Activated CD8-positive, alpha-beta T cell treated with anti-CD3 and anti-CD28 coated beads for 36 hours (primary cell): ENCODE measurements around the gene HERC5. TPM values are rescaled to one million over a fixed set of nuclear protein-coding genes. Genes with fewer than 3 reads are reported as not detected.
A peak's percentile ranks its signal among the peaks of the same experiment; 100 is the strongest.

Source experiments
- ATAC-seq: fragments of 200-7000 bp; cut with Tn5 transposase; one replicate; pipeline ENCODE4 v1.10.0; 2021; ENCODE audit warnings: mild to moderate bottlenecking, moderate library complexity
- CTCF ChIA-PET: fragments of 350-600 bp; sonication (Branson Sonifier 250); formaldehyde crosslinking; loops from one replicate; lab custom pipeline; 2021; ENCODE audit warnings: antibody characterized with exemption; lab: Charles Lee
- POLR2A ChIA-PET: fragments of 350-600 bp; sonication (Branson Sonifier 250); formaldehyde crosslinking; loops from one replicate; lab custom pipeline; 2021; ENCODE audit warnings: antibody characterized with exemption; lab: Charles Lee
- DNase-seq: peaks from one replicate; pipeline ENCODE4 v3.0.0-alpha.2; 2020
- H3K27ac Mint-ChIP-seq: one replicate; pipeline ENCODE4 v1.8.0; 2021; ENCODE audit warnings: mild to moderate bottlenecking, mixed read lengths
- H3K27me3 Mint-ChIP-seq: one replicate; pipeline ENCODE4 v1.8.0; 2021; ENCODE audit warnings: mixed read lengths
- H3K36me3 Mint-ChIP-seq: one replicate; pipeline ENCODE4 v1.8.0; 2021; ENCODE audit warnings: low read depth, mixed read lengths
- H3K4me1 Mint-ChIP-seq: one replicate; pipeline ENCODE4 v1.8.0; 2021; ENCODE audit warnings: low read depth, mixed read lengths
- H3K4me3 Mint-ChIP-seq: one replicate; pipeline ENCODE4 v1.8.0; 2021; ENCODE audit warnings: mild to moderate bottlenecking, moderate library complexity, mixed read lengths
- H3K9me3 Mint-ChIP-seq: one replicate; pipeline ENCODE4 v1.8.0; 2021; ENCODE audit warnings: mixed read lengths
- CTCF ChIP-seq: fragments of 200-600 bp; IDR thresholded peaks from one replicate; pipeline ENCODE4 v1.8.0; 2022; ENCODE audit warnings: antibody characterized with exemption, mild to moderate bottlenecking
- intact Hi-C: fragments of 100-400 bp; cut with micrococcal nuclease; formaldehyde crosslinking; loops from one replicate; pipeline ENCODE4 v1.10.0; 2022
- total RNA-seq, 2 experiments: library from RNA; stranded (reverse); gene quantifications; one replicate each; pipeline ENCODE4 v1.2.3, GENCODE V29; 2021

HERC5 gene
- total RNA-seq, 2 experiments from 2014 or later, result 10.2 to 10.5 TPM

DNA sequence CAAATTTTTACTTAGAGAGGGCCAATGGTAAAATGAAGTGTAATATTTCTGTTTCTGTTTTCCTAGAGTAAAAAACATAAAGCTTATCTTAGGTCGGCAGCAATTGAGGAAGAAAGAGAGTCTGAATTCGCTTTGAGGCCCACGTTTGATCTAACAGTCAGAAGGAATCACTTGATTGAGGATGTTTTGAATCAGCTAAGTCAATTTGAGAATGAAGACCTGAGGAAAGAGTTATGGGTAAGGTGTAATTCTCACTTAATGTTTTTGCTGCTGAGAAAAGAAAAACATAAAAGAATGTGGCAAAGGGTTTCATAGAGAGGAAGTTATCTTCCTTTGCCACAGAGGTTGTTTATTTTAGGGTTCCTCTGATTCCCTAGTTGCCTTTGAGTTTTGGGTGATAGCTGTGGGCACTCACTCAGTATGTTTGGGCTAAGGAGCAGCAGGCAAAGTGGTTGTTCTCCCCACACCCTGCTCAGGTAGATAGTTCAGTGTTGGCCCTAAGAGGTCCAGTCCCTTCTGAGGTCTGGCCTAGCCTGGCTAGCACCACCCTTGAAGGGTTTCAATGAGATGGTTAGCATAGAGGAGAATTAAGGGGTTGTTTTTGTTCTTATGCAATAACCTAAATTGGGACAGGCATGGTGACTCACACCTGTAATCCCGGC is 32.3 kb downstream of the HERC5 start:
- H3K9me3 Mint-ChIP-seq, result no peaks in the 10 kb centered on the region
- POLR2A ChIA-PET, result no interaction called here

GRCh38 chr4:88497859-88498409 is 41.0 kb downstream of the HERC5 start:
- ATAC-seq (no peak), DNase-seq (no peak)
- H3K27ac Mint-ChIP-seq, result no peak overlapping the region
- POLR2A ChIA-PET, result no interaction called here
- CTCF ChIA-PET, result no interaction called here
- TF ChIP-seq CTCF, result no peak
- no peaks in the 10 kb centered on the region for H3K27me3 Mint-ChIP-seq
- H3K9me3 Mint-ChIP-seq, result no peaks in the 10 kb centered on the region
- H3K36me3 Mint-ChIP-seq, result peaks cover 2% of the 10 kb centered on the region
- no peaks in the 10 kb centered on the region for H3K4me1 Mint-ChIP-seq
- intact Hi-C loops, result no loop called here
- H3K4me3 Mint-ChIP-seq, result no peak overlapping the region

More for the DNA sequence above, 32.3 kb downstream of the HERC5 start:
- Mint-ChIP-seq H3K4me3 (no peak overlapping the region), H3K4me1 (peaks cover 12% of the 10 kb centered on the region), H3K36me3 (peaks cover 2% of the 10 kb centered on the region), H3K27ac (peak overlapping the region; percentile 56), H3K27me3 (no peaks in the 10 kb centered on the region)
- intact Hi-C loops, result no loop called here
- CTCF ChIA-PET, result interaction anchor here (1.0 to 1.6 kb wide), 3 partner anchors 10 to 33 kb away, joined by 3 to 6 read pairs (median 3); partner anchors contain the start of gene HERC5
- DNase-seq (no peak), ATAC-seq (peak; percentile 51)
- TF ChIP-seq CTCF, result no peak

GRCh38 chr4:88503344-88503743 is 46.4 kb downstream of the HERC5 start:
- Mint-ChIP-seq H3K4me1 (peaks cover 4% of the 10 kb centered on the region), H3K4me3 (no peak overlapping the region), H3K9me3 (no peaks in the 10 kb centered on the region), H3K27me3 (no peaks in the 10 kb centered on the region), H3K27ac (no peak overlapping the region), H3K36me3 (peaks cover 1% of the 10 kb centered on the region)
- ChIA-PET POLR2A (no interaction called here), CTCF (interaction anchor here (5.5 kb wide), 1 partner anchor 13 kb away, joined by 38 read pairs; no protein-coding TSS in a partner anchor)
- DNase-seq, result no peak
- intact Hi-C loops, result no loop called here
- no peak for TF ChIP-seq CTCF
- ATAC-seq, result peak; percentile 27

DNA sequence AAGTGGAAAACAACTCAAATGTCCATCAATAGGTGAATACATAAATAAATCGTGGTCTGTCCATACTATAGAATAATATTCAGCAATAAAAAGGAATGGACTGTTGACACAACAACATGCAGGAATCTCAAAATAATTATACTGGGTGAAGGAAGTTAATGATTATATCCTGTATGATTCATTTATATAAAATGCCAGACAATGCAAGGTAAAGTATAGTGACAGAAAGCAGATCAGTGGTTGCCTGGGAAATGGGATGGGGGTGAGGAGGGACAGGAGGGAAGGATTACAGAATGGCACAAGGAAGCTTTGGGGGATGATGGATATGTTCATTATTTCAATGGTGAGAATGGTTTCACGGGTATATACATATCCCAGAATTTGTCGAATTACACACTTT is 54.3 kb downstream of the HERC5 start:
- ChIA-PET POLR2A (no interaction called here), CTCF (interaction anchor here (10.7 kb wide), 1 partner anchor 290 kb away, joined by 168 read pairs; no protein-coding TSS in a partner anchor)
- Mint-ChIP-seq H3K27ac (no peak overlapping the region), H3K27me3 (no peaks in the 10 kb centered on the region), H3K36me3 (no peaks in the 10 kb centered on the region), H3K9me3 (no peaks in the 10 kb centered on the region), H3K4me1 (no peaks in the 10 kb centered on the region), H3K4me3 (no peak overlapping the region)
- intact Hi-C loops, result no loop called here
- TF ChIP-seq CTCF, result no peak
- DNase-seq, result no peak
- no peak for ATAC-seq
